Esophagus squamous epithelium (tissue), 5 donors: Measurements from ENCODE around the gene MICAL2. TPM values are rescaled to one million over a fixed set of nuclear protein-coding genes. Genes with fewer than 3 reads are reported as not detected.

Source experiments
- DNase-seq: peaks from one replicate; lab custom pipeline; 2025; lab: John Stamatoyannopoulos, UW
- H3K27ac ChIP-seq, 4 donors: fragments of 200-600 bp; sonication (generic); one replicate each; pipeline ENCODE4 v1.5.1; 2016 to 2019; ENCODE audit warnings: mild to moderate bottlenecking in 1 of 4
- H3K27me3 ChIP-seq, 4 donors: fragments of 200-600 bp; sonication (generic); 1 replicate in 3 of 4; 2 replicates in 1 of 4; pipeline versions ENCODE4 v1.5.1 to v1.6.0; 2017 to 2021; ENCODE audit warnings: antibody characterized with exemption in 1 of 4
- H3K36me3 ChIP-seq, 3 donors: fragments of 200-600 bp; sonication (generic); one replicate each; pipeline ENCODE4 v1.5.1; 2016 to 2019
- H3K4me1 ChIP-seq, 3 donors: fragments of 200-600 bp; sonication (generic); one replicate each; pipeline ENCODE4 v1.5.1; 2017 to 2019
- H3K4me3 ChIP-seq, 4 donors: fragments of 200-600 bp; sonication (generic); 1 replicate in 3 of 4; 2 replicates in 1 of 4; pipeline ENCODE4 v1.5.1; 2016 to 2019; ENCODE audit warnings: mild to moderate bottlenecking in 2 of 4, moderate library complexity in 1 of 4
- H3K9me3 ChIP-seq, 3 donors: fragments of 200-600 bp; sonication (generic); one replicate each; pipeline ENCODE4 v1.5.1; 2016 to 2019
- POLR2A ChIP-seq, 4 donors: fragments of 450-650 bp; IDR thresholded peaks; one replicate each; pipeline ENCODE4 v1.6.1; 2017; ENCODE audit warnings: antibody characterized with exemption in 4 of 4, mild to moderate bottlenecking in 4 of 4, moderate library complexity in 3 of 4
- WGBS, 2 donors: methylation state at CpG; one replicate each; pipeline ENCODE4 v1.1.5; 2018; 5-methylcytosine and 5-hydroxymethylcytosine counted together
- intact Hi-C: fragments of 100-400 bp; cut with DNase I; formaldehyde crosslinking; loops from one replicate; pipeline ENCODE4 v1.15.0; 2022
- total RNA-seq, 4 donors: library from RNA; depleted of rRNA; stranded (reverse); fragments of >200 nt; gene quantifications; one replicate each; pipeline ENCODE4 v1.1.0, GENCODE V29; 2016
- TF ChIP-seq, protein P1 (sequence below), 6 experiments: fragments of 450-650 bp in 4 of 6; fragments of 200-600 bp in 2 of 6; sonication (generic) in 2 of 6; IDR thresholded peaks; one replicate each; pipeline ENCODE4 v1.5.1; 2016 to 2019; ENCODE audit warnings: antibody characterized with exemption in 6 of 6, mild to moderate bottlenecking in 4 of 6, moderate library complexity in 4 of 6
- donor health status: DM: yes; HTN: yes; CAD: no.

MICAL2 gene
- total RNA-seq, 4 donors from 2014 or later, result 10.1 to 49.0 (median 19.8) TPM

DNA sequence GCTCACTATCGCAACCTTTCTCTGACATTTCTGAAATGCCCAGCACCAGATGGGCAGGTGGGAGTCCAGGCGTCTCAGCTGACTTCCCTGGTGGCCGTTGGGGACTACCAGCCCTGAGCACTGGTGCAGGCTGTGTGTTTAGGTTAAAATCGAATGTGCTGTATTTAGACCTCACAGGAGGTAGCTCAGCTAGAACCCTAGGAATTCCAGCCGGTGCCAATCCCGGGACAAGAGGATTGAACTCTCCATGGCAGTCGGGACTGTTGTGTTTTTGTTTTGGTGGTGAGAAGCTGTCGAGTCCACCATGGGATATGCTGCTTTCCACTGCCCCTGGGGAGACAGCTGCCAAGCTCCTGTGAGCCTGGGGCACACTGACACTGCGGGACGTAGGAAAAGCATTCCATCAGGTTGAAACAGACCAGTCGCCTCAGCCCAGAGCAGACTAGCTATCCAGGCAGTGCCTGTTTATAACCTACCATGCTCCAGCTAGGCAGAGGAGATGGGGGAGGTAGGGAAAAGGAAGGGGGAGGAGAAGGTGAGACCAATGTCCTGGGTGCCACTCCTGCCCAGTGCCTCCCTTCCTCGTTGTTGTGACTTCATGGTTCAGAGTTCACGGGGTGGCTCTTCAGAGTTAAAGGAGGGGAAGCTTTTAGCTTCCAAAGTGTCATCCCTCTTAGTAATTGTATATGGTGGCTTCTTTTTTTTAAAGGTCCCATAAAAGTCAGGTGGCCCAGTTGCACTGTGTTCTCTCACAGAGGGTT, 53.0 kb downstream of the MICAL2 start:
- no peak overlapping the region for H3K4me3 ChIP-seq
- H3K4me1 ChIP-seq, result peaks cover 0 to 70% (median 38%) of the 10 kb centered on the region in 3 donors
- TF ChIP-seq, protein P1, sequence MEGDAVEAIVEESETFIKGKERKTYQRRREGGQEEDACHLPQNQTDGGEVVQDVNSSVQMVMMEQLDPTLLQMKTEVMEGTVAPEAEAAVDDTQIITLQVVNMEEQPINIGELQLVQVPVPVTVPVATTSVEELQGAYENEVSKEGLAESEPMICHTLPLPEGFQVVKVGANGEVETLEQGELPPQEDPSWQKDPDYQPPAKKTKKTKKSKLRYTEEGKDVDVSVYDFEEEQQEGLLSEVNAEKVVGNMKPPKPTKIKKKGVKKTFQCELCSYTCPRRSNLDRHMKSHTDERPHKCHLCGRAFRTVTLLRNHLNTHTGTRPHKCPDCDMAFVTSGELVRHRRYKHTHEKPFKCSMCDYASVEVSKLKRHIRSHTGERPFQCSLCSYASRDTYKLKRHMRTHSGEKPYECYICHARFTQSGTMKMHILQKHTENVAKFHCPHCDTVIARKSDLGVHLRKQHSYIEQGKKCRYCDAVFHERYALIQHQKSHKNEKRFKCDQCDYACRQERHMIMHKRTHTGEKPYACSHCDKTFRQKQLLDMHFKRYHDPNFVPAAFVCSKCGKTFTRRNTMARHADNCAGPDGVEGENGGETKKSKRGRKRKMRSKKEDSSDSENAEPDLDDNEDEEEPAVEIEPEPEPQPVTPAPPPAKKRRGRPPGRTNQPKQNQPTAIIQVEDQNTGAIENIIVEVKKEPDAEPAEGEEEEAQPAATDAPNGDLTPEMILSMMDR (IDR thresholded peaks at IDR 0.05), result no peak
- no peak for TF ChIP-seq POLR2A (IDR thresholded peaks at IDR 0.05)
- H3K27me3 ChIP-seq, result no peaks in the 10 kb centered on the region
- intact Hi-C loops, result no loop called here
- peak overlapping the region; percentile 11 to 90 (median 79) for H3K27ac ChIP-seq
- H3K9me3 ChIP-seq, result no peaks in the 10 kb centered on the region
- H3K36me3 ChIP-seq, result peaks cover 0 to 17% (median 0%) of the 10 kb centered on the region in 3 donors
- 81 to 84% methylated on average over 5 to 6 of the region's 13 CpGs for WGBS, 2 donors
- no peak for DNase-seq

- intact Hi-C loops, result no loop called here
- no peak for TF ChIP-seq POLR2A (IDR thresholded peaks at IDR 0.05)
- TF ChIP-seq, protein P1 (IDR thresholded peaks at IDR 0.05), result no peak
- no peak for DNase-seq
- 78 to 80% methylated on average over 9 of the region's 9 CpGs for WGBS, 2 donors
- Histone ChIP-seq H3K27me3 (no peaks in the 10 kb centered on the region), H3K36me3 (peaks cover 0 to 17% (median 0%) of the 10 kb centered on the region in 3 donors), H3K4me1 (peaks cover 0 to 62% (median 30%) of the 10 kb centered on the region in 3 donors), H3K4me3 (no peak overlapping the region), H3K27ac (peak overlapping the region in 3 of 4 donors; percentile 74 to 90 (median 84)), H3K9me3 (no peaks in the 10 kb centered on the region)
Observed at GRCh38 chr11:12164061-12165014, 53.9 kb downstream of the MICAL2 start.

DNA sequence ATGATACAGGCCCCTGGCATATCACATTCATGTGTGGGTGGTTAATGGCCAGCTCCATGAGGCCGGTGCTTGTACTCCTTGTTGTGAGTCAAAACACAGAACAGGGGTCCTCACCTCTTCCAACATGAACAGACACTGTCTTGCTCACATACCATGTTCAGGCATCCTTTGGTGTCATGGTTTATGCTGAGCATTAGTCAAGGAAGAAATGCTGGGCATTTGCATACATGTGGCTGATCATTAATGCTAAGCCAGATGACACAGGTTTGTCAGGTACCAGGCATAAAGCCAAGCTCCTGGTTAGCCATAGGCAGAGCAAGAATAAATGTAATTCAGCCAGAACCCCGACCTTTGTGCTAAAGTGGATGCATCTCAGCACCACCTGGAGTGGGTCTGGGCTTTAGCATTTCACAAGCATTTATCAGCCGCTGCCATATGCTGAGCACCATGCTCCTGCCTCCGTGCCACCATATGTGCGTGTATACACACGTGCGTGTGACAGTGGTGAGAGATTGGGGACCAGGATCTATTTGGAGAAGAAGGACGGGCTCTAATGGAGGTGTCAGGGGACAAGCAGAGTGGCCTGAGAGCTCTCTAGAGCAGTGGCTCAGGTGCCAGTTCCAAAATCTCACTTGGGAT, 55.0 kb downstream of the MICAL2 start:
- Histone ChIP-seq H3K27me3 (no peaks in the 10 kb centered on the region), H3K4me3 (no peak overlapping the region), H3K4me1 (peaks cover 0 to 51% (median 20%) of the 10 kb centered on the region in 3 donors), H3K27ac (peak overlapping the region in 1 of 4 donors; percentile 23), H3K9me3 (no peaks in the 10 kb centered on the region), H3K36me3 (peaks cover 0 to 17% (median 0%) of the 10 kb centered on the region in 3 donors)
- intact Hi-C loops, result no loop called here
- TF ChIP-seq POLR2A (IDR thresholded peaks at IDR 0.05), result no peak
- TF ChIP-seq, protein P1 (IDR thresholded peaks at IDR 0.05), result no peak
- 59 to 82% methylated on average over 8 of the region's 8 CpGs for WGBS, 2 donors
- no peak for DNase-seq

DNA sequence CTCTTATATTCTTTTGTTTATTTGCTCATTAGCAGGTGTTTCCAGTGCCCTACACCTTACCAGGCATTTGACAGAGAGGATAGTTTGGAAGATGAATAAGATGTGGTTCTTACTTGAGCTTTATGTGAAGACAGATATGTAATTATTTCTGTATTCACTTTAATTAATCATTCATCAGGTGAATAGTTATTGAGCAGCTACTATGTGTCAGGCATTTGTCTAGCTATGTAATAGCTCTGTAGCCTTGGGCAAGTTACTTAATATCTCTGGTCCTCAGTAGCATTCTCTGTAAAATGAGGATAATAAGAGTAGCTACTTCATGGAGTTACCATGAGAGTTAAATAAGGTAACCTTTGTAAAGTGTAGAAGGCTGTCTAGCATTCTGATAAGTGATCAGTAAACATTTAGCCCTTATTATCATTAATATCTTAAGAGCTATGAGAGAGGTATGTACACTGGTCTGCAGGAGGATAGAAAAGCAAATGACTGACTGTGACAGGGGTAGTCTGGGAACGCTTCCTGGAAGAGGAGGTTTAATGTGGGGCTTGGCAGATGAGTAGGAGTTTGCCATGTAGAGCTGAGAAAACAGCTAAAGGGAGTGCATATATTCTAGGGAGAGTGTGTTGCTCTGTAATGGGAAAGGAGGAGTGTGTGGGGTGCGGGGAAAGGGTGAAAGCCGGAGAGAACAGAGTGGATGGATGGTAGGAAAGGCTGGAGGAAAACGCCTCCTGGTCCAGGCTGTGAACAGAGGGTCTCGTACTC, 56.1 kb downstream of the MICAL2 start:
- no peak for DNase-seq
- WGBS, 2 donors, result 91 to 95% methylated on average over 5 of the region's 5 CpGs
- Histone ChIP-seq H3K4me3 (no peak overlapping the region), H3K36me3 (peaks cover 0 to 17% (median 0%) of the 10 kb centered on the region in 3 donors), H3K27me3 (no peaks in the 10 kb centered on the region), H3K4me1 (peaks cover 6 to 51% (median 25%) of the 10 kb centered on the region in 3 donors), H3K27ac (peak overlapping the region in 2 of 4 donors; percentile 22 to 60), H3K9me3 (no peaks in the 10 kb centered on the region)
- TF ChIP-seq, protein P1 (IDR thresholded peaks at IDR 0.05), result no peak
- no peak for TF ChIP-seq POLR2A (IDR thresholded peaks at IDR 0.05)
- intact Hi-C loops, result no loop called here
